Esophagus squamous epithelium (tissue), 5 donors: ENCODE results near the gene ITLN1. TPM values are rescaled to one million over a fixed set of nuclear protein-coding genes. Genes with fewer than 3 reads are reported as not detected.

Experiments used
- DNase-seq: peaks from one replicate; lab custom pipeline; 2025; lab: John Stamatoyannopoulos, UW
- H3K27ac ChIP-seq, 4 donors: fragments of 200-600 bp; sonication (generic); one replicate each; pipeline ENCODE4 v1.5.1; 2016 to 2019; ENCODE audit warnings: mild to moderate bottlenecking in 1 of 4
- H3K27me3 ChIP-seq, 4 donors: fragments of 200-600 bp; sonication (generic); 1 replicate in 3 of 4; 2 replicates in 1 of 4; pipeline versions ENCODE4 v1.5.1 to v1.6.0; 2017 to 2021; ENCODE audit warnings: antibody characterized with exemption in 1 of 4
- H3K36me3 ChIP-seq, 3 donors: fragments of 200-600 bp; sonication (generic); one replicate each; pipeline ENCODE4 v1.5.1; 2016 to 2019
- H3K4me1 ChIP-seq, 3 donors: fragments of 200-600 bp; sonication (generic); one replicate each; pipeline ENCODE4 v1.5.1; 2017 to 2019
- H3K4me3 ChIP-seq, 4 donors: fragments of 200-600 bp; sonication (generic); 1 replicate in 3 of 4; 2 replicates in 1 of 4; pipeline ENCODE4 v1.5.1; 2016 to 2019; ENCODE audit warnings: mild to moderate bottlenecking in 2 of 4, moderate library complexity in 1 of 4
- H3K9me3 ChIP-seq, 3 donors: fragments of 200-600 bp; sonication (generic); one replicate each; pipeline ENCODE4 v1.5.1; 2016 to 2019
- POLR2A ChIP-seq, 4 donors: fragments of 450-650 bp; IDR thresholded peaks; one replicate each; pipeline ENCODE4 v1.6.1; 2017; ENCODE audit warnings: antibody characterized with exemption in 4 of 4, mild to moderate bottlenecking in 4 of 4, moderate library complexity in 3 of 4
- WGBS, 2 donors: methylation state at CpG; one replicate each; pipeline ENCODE4 v1.1.5; 2018; 5-methylcytosine and 5-hydroxymethylcytosine counted together
- intact Hi-C: fragments of 100-400 bp; cut with DNase I; formaldehyde crosslinking; loops from one replicate; pipeline ENCODE4 v1.15.0; 2022
- total RNA-seq, 4 donors: library from RNA; depleted of rRNA; stranded (reverse); fragments of >200 nt; gene quantifications; one replicate each; pipeline ENCODE4 v1.1.0, GENCODE V29; 2016
- TF ChIP-seq, protein P1 (sequence below), 6 experiments: fragments of 450-650 bp in 4 of 6; fragments of 200-600 bp in 2 of 6; sonication (generic) in 2 of 6; IDR thresholded peaks; one replicate each; pipeline ENCODE4 v1.5.1; 2016 to 2019; ENCODE audit warnings: antibody characterized with exemption in 6 of 6, mild to moderate bottlenecking in 4 of 6, moderate library complexity in 4 of 6
- donor health status: DM: yes; HTN: yes; CAD: no.

The ITLN1 gene
- total RNA-seq, 4 donors from 2014 or later = not detected

- TF ChIP-seq, protein P1, sequence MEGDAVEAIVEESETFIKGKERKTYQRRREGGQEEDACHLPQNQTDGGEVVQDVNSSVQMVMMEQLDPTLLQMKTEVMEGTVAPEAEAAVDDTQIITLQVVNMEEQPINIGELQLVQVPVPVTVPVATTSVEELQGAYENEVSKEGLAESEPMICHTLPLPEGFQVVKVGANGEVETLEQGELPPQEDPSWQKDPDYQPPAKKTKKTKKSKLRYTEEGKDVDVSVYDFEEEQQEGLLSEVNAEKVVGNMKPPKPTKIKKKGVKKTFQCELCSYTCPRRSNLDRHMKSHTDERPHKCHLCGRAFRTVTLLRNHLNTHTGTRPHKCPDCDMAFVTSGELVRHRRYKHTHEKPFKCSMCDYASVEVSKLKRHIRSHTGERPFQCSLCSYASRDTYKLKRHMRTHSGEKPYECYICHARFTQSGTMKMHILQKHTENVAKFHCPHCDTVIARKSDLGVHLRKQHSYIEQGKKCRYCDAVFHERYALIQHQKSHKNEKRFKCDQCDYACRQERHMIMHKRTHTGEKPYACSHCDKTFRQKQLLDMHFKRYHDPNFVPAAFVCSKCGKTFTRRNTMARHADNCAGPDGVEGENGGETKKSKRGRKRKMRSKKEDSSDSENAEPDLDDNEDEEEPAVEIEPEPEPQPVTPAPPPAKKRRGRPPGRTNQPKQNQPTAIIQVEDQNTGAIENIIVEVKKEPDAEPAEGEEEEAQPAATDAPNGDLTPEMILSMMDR (IDR thresholded peaks at IDR 0.05) = peak; percentile 58 to 77 (median 70)
- no peak for TF ChIP-seq POLR2A (IDR thresholded peaks at IDR 0.05)
- WGBS, 2 donors = 55 to 57% methylated on average over 7 of the region's 8 CpGs
- DNase-seq = no peak
- no peaks in the 10 kb centered on the region for H3K27me3 ChIP-seq
- H3K4me1 ChIP-seq = no peaks in the 10 kb centered on the region
- H3K27ac ChIP-seq = no peak overlapping the region
- intact Hi-C loops = loop anchor here (5.0 to 10.0 kb wide), 5 partner anchors 53 to 304 kb away; partner anchors contain the start of genes DEDD and ITLN2
- H3K4me3 ChIP-seq = no peak overlapping the region
- no peaks in the 10 kb centered on the region for H3K9me3 ChIP-seq
- no peaks in the 10 kb centered on the region for H3K36me3 ChIP-seq
These were observed 54.4 kb downstream of the ITLN1 start for GRCh38 chr1:160830321-160831153.

GRCh38 chr1:160829766-160830165 lies 55.2 kb downstream of the ITLN1 start:
- H3K36me3 ChIP-seq = no peaks in the 10 kb centered on the region
- no peak overlapping the region for H3K27ac ChIP-seq
- no peaks in the 10 kb centered on the region for H3K27me3 ChIP-seq
- WGBS, 2 donors = 86% methylated on average over 1 of the region's 1 CpG
- intact Hi-C loops = loop anchor here (5.0 to 10.0 kb wide), 5 partner anchors 52 to 305 kb away; partner anchors contain the start of genes DEDD and ITLN2
- no peaks in the 10 kb centered on the region for H3K4me1 ChIP-seq
- no peak for DNase-seq
- TF ChIP-seq, protein P1 (IDR thresholded peaks at IDR 0.05) = no peak
- H3K9me3 ChIP-seq = no peaks in the 10 kb centered on the region
- H3K4me3 ChIP-seq = no peak overlapping the region

GRCh38 chr1:160827418-160827817 lies 57.6 kb downstream of the ITLN1 start:
- H3K27ac ChIP-seq = no peak overlapping the region
- TF ChIP-seq, protein P1 (IDR thresholded peaks at IDR 0.05) = no peak
- TF ChIP-seq POLR2A (IDR thresholded peaks at IDR 0.05) = no peak
- H3K27me3 ChIP-seq = no peaks in the 10 kb centered on the region
- no peaks in the 10 kb centered on the region for H3K4me1 ChIP-seq
- intact Hi-C loops = no loop called here
- DNase-seq = no peak
- no peaks in the 10 kb centered on the region for H3K36me3 ChIP-seq
- no peaks in the 10 kb centered on the region for H3K9me3 ChIP-seq
- 85 to 94% methylated on average over 2 of the region's 2 CpGs for WGBS, 2 donors
- H3K4me3 ChIP-seq = no peak overlapping the region

GRCh38 chr1:160826546-160826945 lies 58.4 kb downstream of the ITLN1 start:
- 88 to 100% methylated on average over 1 of the region's 1 CpG for WGBS, 2 donors
- Histone ChIP-seq H3K9me3 (no peaks in the 10 kb centered on the region), H3K36me3 (no peaks in the 10 kb centered on the region), H3K4me3 (no peak overlapping the region), H3K27ac (no peak overlapping the region), H3K4me1 (no peaks in the 10 kb centered on the region), H3K27me3 (no peaks in the 10 kb centered on the region)
- DNase-seq = no peak
- TF ChIP-seq POLR2A (IDR thresholded peaks at IDR 0.05) = no peak
- TF ChIP-seq, protein P1 (IDR thresholded peaks at IDR 0.05) = no peak
- intact Hi-C loops = no loop called here

Other genes with a start within 250 kb of the ITLN1 start
- 1 to 10 TPM in 3 of 4 donors, not detected in 1; 1.1 to 2.2 (median 1.7) TPM for gene SLAMF1, start 238.1 kb downstream of the ITLN1 start, total RNA-seq
- gene CD48, start 173.4 kb downstream of the ITLN1 start, total RNA-seq = 10 to 100 TPM in 1 of 4 donors, 1 to 10 TPM in 3; 1.1 to 13.7 (median 5.3) TPM
- 1 to 10 TPM; 1.8 to 3.2 (median 2.3) TPM for gene SLAMF7, start 145.9 kb downstream of the ITLN1 start, total RNA-seq
- gene LY9, start 89.0 kb downstream of the ITLN1 start, total RNA-seq = 1 to 10 TPM in 1 of 4 donors, under 1 TPM in 3; 0.26 to 3.2 (median 0.60) TPM
- gene CD244, start 22.3 kb downstream of the ITLN1 start, total RNA-seq = 1 to 10 TPM in 1 of 4 donors, under 1 TPM in 3; 0.18 to 1.7 (median 0.56) TPM
- not detected for gene ITLN2, start 69.6 kb upstream of the ITLN1 start, total RNA-seq
- gene F11R, start 136.0 kb upstream of the ITLN1 start, total RNA-seq = 100 to 1,000 TPM in 1 of 4 donors, 10 to 100 TPM in 3; 84.9 to 108 (median 94.2) TPM
- gene TSTD1, start 153.8 kb upstream of the ITLN1 start, total RNA-seq = 10 to 100 TPM; 69.3 to 99.0 (median 91.4) TPM
- 10 to 100 TPM; 35.9 to 55.7 (median 49.4) TPM for gene USF1, start 160.8 kb upstream of the ITLN1 start, total RNA-seq
- gene ARHGAP30, start 184.7 kb upstream of the ITLN1 start, total RNA-seq = 10 to 100 TPM in 2 of 4 donors, 1 to 10 TPM in 2; 2.9 to 13.5 (median 7.4) TPM
- gene NECTIN4, start 204.4 kb upstream of the ITLN1 start, total RNA-seq = 100 to 1,000 TPM in 2 of 4 donors, 10 to 100 TPM in 2; 52.7 to 161 (median 96.2) TPM
- gene KLHDC9, start 213.2 kb upstream of the ITLN1 start, total RNA-seq = 1 to 10 TPM in 3 of 4 donors, under 1 TPM in 1; 0.31 to 2.7 (median 1.7) TPM
- 10 to 100 TPM; 27.0 to 59.2 (median 45.3) TPM for gene PFDN2, start 232.9 kb upstream of the ITLN1 start, total RNA-seq
- gene NIT1, start 232.9 kb upstream of the ITLN1 start, total RNA-seq = 10 to 100 TPM; 16.9 to 28.6 (median 22.1) TPM
- gene DEDD, start 247.5 kb upstream of the ITLN1 start, total RNA-seq = 10 to 100 TPM; 16.6 to 32.8 (median 27.2) TPM